HG03103 (cell line): ENCODE results near the gene DESI1.
"Not testable (repeated sequence)": the region's sequence is repeated elsewhere in the genome, so short reads cannot be mapped to it uniquely, and the experiment has no call there.

Experiments
- ATAC-seq: cut with Tn5 transposase; IDR thresholded peaks from one replicate; pipeline ENCODE4 v1.9.1; 2021; ENCODE audit warnings: low read depth; ENCODE audit not compliant: unreplicated experiment

Gene DESI1

DNA sequence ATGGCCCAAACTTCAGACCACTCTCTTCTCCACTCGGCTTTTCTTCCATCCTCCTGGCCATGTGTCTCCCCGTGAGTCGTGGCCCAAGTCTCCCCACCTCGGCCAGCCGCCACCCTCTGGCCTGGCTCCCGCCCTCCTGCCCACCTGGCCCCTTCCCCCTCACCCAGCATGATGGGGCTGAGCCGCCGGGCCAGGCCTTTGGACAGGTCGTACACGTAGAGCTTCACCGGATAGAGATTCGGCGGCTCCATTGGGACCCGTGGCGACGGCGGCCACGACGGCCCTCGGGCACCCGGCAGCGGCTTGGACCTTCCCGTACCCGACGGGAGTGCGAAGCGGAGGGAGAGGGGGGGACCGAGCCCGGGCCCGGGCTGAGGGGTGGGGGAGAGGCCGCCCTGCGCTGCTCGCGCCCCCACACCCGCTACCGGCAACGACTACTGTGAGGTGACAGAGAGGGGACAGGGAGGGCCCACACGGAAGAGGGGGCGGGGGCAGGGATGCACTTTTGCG, at the start of gene DESI1:
TSS of gene DESI1 (minus strand) at position 455 of the 510 bp plus-strand sequence. CDS start at position 251, 204 bp downstream.
- peak; percentile 18 for ATAC-seq

DNA sequence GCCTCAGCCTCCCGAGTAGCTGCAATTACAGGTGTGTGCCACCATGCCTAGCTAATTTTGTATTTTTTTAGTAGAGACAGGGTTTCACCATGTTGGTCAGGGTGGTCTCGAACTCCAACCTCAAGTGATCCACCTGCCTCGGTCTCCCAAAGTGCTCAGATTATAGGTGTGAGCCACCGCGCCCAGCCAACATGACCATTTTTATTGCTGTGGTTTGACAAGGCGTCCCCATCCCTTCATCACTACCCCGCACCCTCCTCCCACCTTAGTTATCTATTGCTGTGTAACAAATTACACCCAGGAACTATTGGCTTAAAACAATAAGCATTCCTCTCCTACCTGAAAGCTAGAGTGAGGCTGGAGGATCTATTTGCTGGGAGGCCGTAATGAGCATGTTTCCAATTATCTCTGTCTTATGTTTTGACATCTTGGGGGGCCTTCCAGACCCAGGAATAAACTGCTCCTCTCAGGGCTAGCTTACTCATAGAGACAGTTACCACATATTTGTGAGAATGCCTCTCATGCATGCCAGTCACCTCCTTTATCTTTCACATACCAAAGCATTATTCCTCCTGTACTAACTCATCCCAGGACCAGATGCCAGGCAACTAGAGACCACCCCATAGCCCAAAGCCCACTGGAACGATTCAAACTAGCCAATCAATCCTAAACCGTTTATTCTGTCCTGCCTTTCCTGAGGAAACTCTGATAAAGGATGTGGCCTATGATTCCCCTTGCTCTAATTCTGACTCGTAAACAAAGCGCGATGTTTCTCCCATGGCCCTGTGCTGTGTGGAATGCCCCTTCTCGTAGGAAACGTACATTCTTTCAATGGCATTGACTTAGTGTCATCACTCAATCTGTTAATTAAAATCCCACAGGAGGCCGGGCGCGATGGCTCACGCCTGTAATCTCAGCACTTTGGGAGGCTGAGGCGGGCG, 48.4 kb upstream of the DESI1 start:
- no peak for ATAC-seq

DNA sequence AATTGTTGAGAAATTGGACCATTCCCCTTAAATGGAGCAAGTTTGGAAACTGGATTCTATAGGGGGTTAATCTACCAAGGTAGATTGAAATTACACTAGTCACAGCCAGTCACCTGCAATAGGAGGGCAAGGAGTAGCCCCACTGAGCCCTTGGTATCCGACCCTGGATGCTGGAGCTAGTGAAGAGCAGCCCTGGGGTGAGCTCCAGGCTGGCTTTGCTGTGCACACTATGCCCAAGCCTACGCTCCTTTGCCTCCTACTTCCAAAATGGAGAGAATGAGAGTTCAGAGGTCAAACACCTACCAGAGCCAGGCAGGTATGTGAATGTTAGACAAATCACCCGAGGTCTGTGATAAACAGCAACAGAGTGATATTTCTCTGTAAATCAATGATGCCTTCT, 44.1 kb upstream of the DESI1 start:
- no peak for ATAC-seq

DNA sequence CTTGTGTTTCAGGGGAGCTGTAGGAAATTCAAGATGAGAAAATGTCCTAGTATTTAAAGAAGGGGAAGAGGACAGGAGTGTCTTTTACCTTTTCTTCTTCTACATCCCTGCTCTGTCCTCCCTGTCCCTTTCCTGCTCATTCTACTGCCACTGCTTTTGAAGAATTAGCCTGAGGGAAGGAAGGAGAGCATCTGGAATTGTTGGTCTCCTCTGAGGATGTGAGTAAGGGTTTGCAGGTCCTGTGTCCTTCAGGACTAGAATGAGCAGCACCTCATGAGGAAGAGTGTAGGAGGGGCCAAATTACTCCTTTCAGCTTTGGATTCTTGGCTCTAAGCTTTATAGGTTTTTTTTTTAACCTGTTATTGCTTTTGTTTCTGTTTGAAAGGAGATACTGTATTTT, 43.6 kb upstream of the DESI1 start:
- no peak for ATAC-seq

DNA sequence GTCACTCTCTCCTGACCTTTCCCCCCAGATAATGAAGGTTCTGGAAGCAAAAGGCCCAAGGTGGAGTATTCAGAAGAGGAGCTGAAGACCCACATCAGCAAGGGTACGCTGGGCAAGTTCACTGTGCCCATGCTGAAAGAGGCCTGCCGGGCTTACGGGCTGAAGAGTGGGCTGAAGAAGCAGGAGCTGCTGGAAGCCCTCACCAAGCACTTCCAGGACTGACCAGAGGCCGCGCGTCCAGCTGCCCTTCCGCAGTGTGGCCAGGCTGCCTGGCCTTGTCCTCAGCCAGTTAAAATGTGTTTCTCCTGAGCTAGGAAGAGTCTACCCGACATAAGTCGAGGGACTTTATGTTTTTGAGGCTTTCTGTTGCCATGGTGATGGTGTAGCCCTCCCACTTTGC, 42.8 kb upstream of the DESI1 start:
- ATAC-seq, result not testable (repeated sequence)

DNA sequence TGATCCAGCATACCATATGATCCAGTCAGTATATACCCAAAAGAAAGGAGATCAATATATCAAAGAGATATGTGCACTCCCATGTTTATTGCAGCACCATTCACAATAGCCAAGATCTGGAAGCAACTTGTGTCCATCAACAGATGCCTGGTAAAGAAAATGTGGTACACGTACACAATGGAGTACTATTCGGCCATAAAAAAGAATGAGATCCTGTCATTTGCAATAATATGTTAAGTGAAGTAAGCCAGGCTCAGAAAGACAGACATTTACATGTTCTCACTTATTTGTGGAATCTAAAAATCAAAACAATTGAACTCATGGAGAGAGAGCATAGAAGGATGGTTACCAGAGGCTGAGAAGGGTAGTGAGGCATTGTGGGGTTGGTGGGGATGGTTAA, 40.9 kb upstream of the DESI1 start:
- ATAC-seq, result no peak

DNA sequence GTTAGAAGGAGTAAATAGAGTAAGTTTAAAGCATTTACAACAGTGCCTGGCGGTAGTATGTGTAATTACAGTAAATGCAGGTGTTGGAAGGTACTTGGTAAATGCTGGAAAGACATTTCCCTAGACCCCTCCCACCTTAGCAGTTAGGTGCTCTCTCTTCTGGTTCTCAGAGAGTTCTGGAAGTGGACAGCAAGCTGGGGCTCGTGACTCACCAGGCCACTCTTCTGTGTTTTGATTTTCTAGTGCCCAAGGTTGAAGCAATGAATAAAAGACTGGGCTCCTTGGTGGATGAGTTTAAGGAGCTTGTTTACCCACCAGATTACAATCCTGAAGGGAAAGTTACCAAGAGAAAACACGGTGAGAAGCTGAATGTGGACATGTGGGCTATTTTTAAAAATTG, 40.2 kb upstream of the DESI1 start:
- no peak for ATAC-seq

DNA sequence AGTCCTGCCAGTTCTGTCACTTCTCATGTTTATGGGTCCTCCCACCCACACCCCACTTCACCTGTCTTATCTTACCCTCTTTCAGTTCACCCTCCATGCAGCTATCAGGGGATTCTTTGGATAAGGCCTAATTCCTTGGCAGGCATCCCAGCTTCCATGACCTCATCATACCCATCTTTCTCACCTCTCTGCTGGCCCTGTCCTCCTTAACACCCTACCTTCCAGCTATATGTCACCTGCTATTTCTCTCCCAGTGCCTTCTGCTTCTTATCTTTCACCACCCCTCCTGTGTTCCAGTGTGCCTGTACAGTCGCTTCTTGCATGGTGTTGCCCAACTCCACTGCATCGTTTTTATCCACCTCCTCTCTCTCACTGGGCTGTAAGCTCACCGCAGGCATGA, 39.6 kb upstream of the DESI1 start:
- no peak for ATAC-seq

DNA sequence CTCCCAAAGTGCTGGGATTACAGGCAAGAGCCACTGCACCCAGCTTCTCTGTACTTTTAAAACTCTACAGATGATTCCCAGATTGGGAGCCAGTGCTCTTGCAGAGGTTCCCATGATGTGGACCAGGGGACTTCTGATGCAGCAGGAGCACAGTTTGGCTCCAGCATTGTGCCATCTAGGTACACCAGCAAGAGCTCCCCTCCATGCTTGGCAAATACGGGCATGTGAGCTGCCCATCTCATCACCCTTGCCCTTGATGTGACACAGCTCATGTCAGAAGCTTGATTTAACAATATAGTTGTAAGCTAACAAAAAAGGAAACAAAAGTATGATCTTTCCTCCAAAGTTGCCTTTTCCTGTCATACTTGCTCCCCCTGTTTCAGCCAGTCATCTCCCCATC, 39.1 kb upstream of the DESI1 start:
- no peak for ATAC-seq

DNA sequence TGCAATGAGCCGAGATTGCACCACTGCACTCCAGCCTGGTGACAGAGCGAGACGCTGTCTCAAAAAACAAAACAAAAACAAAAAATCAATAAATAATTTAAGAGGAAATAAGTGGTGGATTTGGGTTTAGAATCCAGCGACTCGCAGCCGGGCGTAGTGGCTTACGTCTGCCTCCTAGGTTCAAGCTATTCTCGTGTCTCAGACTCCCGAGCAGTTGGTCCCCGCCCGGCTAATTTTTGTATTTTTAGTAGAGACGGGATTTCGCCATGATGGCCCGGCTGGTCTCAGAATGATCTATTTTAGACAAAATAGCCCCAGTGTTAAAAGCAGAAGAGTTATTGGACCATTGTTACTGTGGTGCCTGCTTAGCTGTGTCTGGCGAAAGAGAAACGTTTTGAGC, 38.0 kb upstream of the DESI1 start:
- no peak for ATAC-seq

DNA sequence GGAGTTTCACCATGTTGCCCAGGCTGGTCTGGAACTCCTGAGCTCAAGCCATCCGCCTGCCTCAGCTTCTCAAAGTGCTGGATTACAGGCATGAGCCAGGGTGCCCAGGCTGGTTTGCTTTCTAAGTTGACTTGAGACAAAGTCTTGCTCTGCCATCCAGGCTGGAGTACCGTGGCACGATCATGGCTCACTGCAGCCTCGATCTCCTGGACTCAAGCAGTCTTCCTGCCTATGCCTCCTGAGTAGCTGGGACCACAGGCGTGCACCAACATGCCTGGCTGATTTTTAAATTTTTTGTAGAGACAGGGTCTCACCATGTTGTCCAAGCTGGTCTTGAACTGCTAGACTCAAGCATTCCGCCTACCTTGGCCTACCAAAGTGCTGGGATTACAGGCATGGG, 36.9 kb upstream of the DESI1 start:
- no peak for ATAC-seq

DNA sequence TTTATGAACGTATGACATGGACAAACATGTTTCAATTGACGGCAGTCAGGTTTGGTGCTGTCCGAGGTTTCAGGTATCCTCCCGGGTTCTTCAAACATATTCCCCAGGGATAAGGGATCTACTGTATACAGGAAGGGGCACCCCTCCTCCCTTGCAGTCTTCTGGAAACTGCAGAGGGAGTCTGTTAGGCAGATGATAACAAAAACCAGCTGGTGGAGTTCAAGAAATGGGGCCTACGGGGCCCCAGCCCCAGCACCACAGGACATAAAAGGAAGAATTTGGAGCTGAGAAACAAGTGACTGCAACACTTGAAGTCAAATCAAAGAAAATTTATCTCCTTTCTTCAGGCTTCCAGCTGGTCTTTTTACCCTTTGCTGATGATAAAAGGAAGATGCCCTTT, 35.7 kb upstream of the DESI1 start:
- ATAC-seq, result no peak

DNA sequence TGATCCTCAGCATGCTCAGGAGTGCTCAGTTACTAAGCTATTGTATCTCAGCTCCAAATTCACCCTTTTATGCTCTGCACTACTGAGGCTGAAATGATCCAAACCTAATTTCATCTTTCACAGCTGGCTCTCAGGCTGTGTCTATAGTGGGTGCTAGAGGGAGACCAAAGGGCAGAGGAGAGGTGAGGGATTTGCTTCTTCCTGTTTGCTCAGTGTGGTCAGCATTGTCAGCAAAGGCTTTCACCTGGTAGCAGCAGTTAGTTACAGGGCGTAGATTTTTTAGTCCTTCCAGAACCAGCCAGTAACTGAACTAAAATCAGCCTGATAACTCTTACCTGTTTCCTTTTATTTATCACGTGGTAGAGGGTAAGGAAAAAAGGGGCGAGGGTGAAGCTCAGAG, 33.5 kb upstream of the DESI1 start:
- ATAC-seq, result no peak

DNA sequence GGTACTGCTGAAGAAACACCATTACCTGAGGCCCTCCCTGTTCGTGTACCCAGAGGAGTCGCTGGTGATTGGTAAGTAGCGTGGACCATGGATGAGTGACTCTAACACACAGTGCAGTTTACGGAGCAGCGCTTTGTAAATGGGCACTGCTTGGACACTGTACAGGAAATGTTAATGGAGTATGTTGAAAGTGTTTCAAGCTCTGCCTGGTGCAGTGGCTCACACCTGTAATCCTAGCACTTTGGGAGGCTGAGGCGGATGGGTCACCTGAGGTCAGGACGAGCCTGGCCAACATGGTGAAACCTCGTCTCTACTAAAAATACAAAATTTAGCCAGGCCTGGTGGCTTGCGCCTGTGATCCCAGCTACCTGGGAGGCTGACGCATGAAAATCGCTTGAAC, 30.0 kb upstream of the DESI1 start:
- ATAC-seq, result no peak

DNA sequence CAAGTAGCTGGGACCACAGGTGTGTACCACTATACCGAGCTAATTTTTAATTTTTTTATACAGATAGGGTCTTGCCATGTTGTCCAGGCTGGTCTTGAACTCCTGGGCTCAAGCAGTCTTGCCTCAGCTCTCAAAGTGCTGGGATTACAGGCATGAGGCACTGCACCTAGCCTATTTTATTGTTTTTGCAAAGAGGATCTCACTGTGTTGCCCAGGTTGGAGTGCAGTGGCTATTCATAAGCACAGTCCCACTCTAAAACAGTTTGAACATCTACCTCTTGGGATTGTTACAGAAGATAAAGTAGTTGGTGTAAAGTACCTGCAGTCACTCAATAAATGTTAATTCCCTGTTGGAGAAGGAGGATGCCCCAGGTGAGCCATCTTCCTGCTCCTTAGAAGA, 29.4 kb upstream of the DESI1 start:
- ATAC-seq, result no peak

DNA sequence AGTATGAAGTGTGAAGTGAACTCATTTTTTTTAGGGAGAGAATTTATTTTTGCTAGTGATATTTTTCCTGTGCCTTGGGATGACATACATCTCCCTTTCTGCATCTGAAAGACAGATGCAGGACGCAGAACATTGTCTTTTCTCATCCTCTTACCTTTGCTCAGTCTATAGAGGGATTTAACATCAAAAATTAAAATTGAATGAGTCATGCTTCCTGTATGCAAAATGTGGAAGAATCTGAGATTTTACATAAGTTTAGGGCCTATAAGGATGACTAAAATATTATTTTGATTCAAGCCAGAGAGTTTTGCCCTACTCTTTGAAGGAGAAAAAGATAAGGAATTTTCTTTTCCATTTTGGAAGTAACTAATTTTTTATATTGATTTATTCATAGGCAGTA, 27.6 kb upstream of the DESI1 start:
- ATAC-seq, result no peak

DNA sequence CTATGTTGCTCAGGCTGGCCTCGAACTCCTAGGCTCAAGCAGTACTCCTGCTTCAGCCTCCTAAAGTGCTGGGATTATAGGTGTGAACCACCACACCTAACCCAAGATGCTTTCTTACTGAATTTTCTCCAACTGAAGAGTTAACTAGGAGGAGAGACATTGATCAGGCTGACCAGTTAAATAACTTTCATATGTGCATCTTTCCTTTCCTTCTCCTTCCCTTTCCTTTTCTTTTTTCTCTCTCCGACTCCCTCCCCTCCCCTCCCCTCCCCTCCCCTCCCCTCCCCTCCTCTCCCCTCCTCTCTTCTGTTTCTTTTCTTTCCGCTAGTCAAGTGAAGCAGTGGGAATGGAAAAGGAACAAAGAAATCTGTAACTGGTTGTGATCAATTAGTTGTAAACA, 26.9 kb upstream of the DESI1 start:
- ATAC-seq, result no peak

DNA sequence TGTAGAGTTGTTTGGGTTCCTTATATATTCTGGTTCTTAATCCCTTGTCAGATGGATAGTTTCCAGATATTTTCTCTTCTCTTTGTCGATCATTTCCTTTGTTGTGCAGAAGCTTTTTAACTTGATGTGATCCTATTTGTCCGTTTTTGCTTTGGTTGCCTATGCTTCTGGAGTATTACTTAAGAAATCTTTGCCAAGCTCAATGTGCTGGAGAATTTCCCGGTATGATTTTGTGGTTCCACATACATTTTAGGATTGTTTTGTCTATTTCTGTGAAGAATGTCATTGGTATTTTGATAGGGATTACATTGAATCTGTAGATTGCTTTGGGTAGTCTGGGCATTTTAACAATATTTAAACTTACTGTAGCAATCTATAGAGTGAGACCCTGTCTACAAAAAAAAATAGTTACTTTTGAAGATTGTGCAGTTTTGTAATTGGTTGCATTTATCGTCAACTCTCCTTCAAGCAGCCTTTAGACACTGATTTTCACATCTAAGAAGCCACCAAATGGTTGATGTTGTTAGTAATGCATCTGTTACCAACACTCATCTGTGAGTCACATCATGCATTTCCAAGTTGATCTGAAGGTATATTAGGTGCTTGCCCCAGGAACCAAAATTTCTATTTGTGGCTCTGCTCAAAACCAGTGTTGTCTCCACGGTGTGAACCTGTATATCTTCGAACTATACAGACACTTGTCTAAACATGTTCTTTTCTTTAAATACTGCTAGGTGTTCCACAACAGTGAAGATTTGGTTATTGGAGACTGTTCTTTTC, 21.7 kb upstream of the DESI1 start:
- no peak for ATAC-seq

DNA sequence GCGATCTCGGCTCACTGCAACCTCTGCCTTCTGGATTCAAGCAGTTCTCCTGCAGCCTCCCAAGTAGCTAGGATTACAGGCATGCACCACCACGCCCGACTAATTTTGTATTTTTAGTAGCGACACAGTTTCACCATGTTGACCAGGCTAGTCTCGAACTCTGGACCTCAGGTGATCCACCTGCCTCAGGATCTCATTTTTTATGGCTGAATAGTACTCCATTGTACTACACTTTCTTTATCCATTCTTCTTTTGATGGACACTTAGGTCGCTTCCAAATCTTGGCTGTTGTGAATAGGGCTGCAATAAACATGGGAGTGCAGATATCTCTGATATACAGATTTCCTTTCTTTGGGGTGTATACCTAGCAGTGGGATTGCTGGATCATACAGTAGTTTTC, 21.0 kb upstream of the DESI1 start:
- ATAC-seq, result no peak

DNA sequence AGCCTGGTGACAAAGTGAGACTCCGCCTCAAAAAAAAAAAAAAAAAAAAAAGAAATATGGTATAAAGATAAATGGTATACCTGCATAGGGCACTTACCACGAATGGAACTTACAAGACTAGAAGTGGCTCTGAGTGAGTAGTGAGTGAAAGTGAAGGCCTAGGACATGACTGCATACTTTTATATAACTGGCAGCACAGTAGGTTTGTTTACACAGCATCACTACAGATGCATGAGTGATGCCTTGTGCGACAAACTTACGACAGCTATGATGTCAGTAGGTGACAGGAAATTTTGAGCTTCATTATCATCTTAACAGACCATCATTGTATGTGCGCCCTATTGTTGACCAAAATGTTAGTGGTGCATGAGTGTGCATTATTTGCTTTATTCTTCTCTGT, 17.9 kb upstream of the DESI1 start:
- no peak for ATAC-seq

DNA sequence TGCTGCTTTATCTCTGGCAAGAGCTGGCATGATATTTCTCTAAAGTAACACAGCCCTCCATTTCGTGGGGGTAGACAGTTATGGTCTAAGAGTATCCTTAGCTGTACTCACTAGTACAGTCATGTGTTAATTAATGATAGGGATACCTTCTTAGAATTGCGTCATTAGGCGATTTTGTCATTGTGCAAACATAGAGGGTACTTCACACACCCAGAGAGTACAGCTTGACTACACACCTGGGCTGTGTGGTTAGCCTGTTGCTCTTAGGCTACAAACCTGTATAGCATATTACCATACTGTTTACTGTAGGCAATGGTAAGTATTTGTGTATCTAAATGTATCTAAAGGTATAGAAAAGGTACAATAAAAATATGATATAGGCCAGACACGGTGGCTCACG, 17.3 kb upstream of the DESI1 start:
- no peak for ATAC-seq

DNA sequence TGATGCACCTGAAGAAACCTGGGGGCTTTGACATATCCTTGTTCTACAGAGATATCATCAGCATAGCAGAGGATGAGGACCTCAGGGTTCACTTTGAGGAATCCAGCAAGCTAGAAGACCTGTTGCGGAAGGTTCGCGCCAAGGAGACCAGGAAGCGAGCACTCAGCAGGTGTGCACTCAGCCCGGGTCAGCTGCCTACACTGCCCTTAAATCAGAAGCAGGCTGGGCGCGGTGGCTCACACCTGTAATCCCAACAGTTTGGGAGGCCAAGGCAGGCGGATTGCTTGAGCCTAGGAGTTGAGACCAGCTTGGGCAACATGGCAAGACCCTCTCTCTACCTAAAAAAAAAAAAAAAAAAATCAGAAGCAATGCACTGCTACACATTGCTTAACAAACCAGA, 16.8 kb upstream of the DESI1 start:
- not testable (repeated sequence) for ATAC-seq
